ENCODE measurements around the gene OXT. TPM values are rescaled to one million over a fixed set of nuclear protein-coding genes. Genes with fewer than 3 reads are reported as not detected.

The OXT gene
- total RNA-seq (2022; extraction: Qiagen RNA extraction), result not detected in 5 replicates

GRCh38 chr20:3071610-3072529 lies at the start of gene OXT:
OXT (plus strand) TSS chr20:3071620; CDS start chr20:3071656, 36 bp downstream.

GRCh38 chr20:3043322-3043721 lies 28.1 kb upstream of the OXT start, which contains the start of gene GNRH2:
GNRH2 (plus strand) TSS chr20:3043622; CDS start chr20:3044415, 793 bp downstream.

GRCh38 chr20:3045816-3046676 lies 25.4 kb upstream of the OXT start, which contains the start of gene MRPS26:
MRPS26 (plus strand) TSS chr20:3046052; CDS start chr20:3046069, 17 bp downstream.

GRCh38 chr20:3084283-3084985 lies 13.0 kb downstream of the OXT start, which contains the start of gene AVP:
AVP (minus strand) TSS chr20:3084724; CDS start chr20:3084674, 50 bp downstream.

Other genes starting within 250 kb of the OXT start
- 16.9 to 28.7 TPM (median 26.2 TPM) in 5 replicates for gene PCED1A, start 231.0 kb upstream of the OXT start, total RNA-seq (2022; extraction: Qiagen RNA extraction)
- 21.4 to 33.9 TPM (median 31.3 TPM) in 5 replicates for gene VPS16, start 230.9 kb upstream of the OXT start, total RNA-seq (2022; extraction: Qiagen RNA extraction)
- 35.3 to 46.4 TPM (median 43.6 TPM) in 5 replicates for gene PTPRA, start 198.1 kb upstream of the OXT start, total RNA-seq (2022; extraction: Qiagen RNA extraction)
- 0.25 to 0.26 TPM in 2 of 5 replicates, not detected in the others for gene GNRH2, start 28.0 kb upstream of the OXT start, total RNA-seq (2022; extraction: Qiagen RNA extraction)
- 114 to 149 TPM (median 143 TPM) in 5 replicates for gene MRPS26, start 25.6 kb upstream of the OXT start, total RNA-seq (2022; extraction: Qiagen RNA extraction)
- not detected in 5 replicates for gene AVP, start 13.1 kb downstream of the OXT start, total RNA-seq (2022; extraction: Qiagen RNA extraction)
- gene FASTKD5, start 88.2 kb downstream of the OXT start, total RNA-seq (2022; extraction: Qiagen RNA extraction), result 50.5 to 56.8 TPM (median 53.2 TPM) in 5 replicates
- 4.6 to 6.7 TPM (median 6.0 TPM) in 5 replicates for gene UBOX5, start 88.2 kb downstream of the OXT start, total RNA-seq (2022; extraction: Qiagen RNA extraction)
- 4.5 to 6.7 TPM (median 6.3 TPM) in 5 replicates for gene LZTS3, start 101.9 kb downstream of the OXT start, total RNA-seq (2022; extraction: Qiagen RNA extraction)
- gene DDRGK1, start 133.1 kb downstream of the OXT start, total RNA-seq (2022; extraction: Qiagen RNA extraction), result 82.4 to 107 TPM (median 99.9 TPM) in 5 replicates
- gene ITPA, start 137.9 kb downstream of the OXT start, total RNA-seq (2022; extraction: Qiagen RNA extraction), result 116 to 135 TPM (median 122 TPM) in 5 replicates
- gene SLC4A11, start 167.6 kb downstream of the OXT start, total RNA-seq (2022; extraction: Qiagen RNA extraction), result 10.3 to 16.1 TPM (median 15.3 TPM) in 5 replicates